Measurements from ENCODE around the gene ANKRD50. TPM values are rescaled to one million over a fixed set of nuclear protein-coding genes. Genes with fewer than 3 reads are reported as not detected.

ANKRD50 gene
- total and polyA plus RNA-seq, 9 donors: 38.0 to 75.7 (median 64.7) TPM

GRCh38 chr4:124740501-124740900 lies 28.0 kb upstream of the ANKRD50 start:
- Histone ChIP-seq H3K36me3 (ENCODE audit: control insufficient read depth, insufficient read depth, low read length) (no peaks in the 10 kb centered on the region), H3K9me3 (replicated peaks; ENCODE audit: control insufficient read depth, low read depth, low read length) (no peaks in the 10 kb centered on the region), H3K27me3 (ENCODE audit: control insufficient read depth, insufficient read depth, low read length) (no peaks in the 10 kb centered on the region), H3K27ac (ENCODE audit: low read length) (no peak overlapping the region), H3K4me3 (ENCODE audit: low read length) (no peak overlapping the region), H3K4me1 (ENCODE audit: control insufficient read depth, insufficient read depth, low read length) (no peaks in the 10 kb centered on the region)
- no CpG with 5 or more reads among the region's 1 CpG for WGBS (ENCODE audit: insufficient coverage)
- no peak for DNase-seq

- H3K4me1 ChIP-seq (ENCODE audit: control insufficient read depth, insufficient read depth, low read length): no peaks in the 10 kb centered on the region
- DNase-seq: no peak
- no peak overlapping the region for H3K4me3 ChIP-seq (ENCODE audit: low read length)
- no peaks in the 10 kb centered on the region for H3K36me3 ChIP-seq (ENCODE audit: control insufficient read depth, insufficient read depth, low read length)
- H3K27ac ChIP-seq (ENCODE audit: low read length): no peak overlapping the region
- no peaks in the 10 kb centered on the region for H3K9me3 ChIP-seq (replicated peaks; ENCODE audit: control insufficient read depth, low read depth, low read length)
- no peaks in the 10 kb centered on the region for H3K27me3 ChIP-seq (ENCODE audit: control insufficient read depth, insufficient read depth, low read length)
Measured at GRCh38 chr4:124738994-124739393, 26.5 kb upstream of the ANKRD50 start.

GRCh38 chr4:124737619-124738018 lies 25.1 kb upstream of the ANKRD50 start:
- WGBS (ENCODE audit: insufficient coverage): no CpG with 5 or more reads among the region's 2 CpGs
- H3K9me3 ChIP-seq (replicated peaks; ENCODE audit: control insufficient read depth, low read depth, low read length): no peaks in the 10 kb centered on the region
- H3K4me3 ChIP-seq (ENCODE audit: low read length): no peak overlapping the region
- H3K27ac ChIP-seq (ENCODE audit: low read length): no peak overlapping the region
- no peaks in the 10 kb centered on the region for H3K36me3 ChIP-seq (ENCODE audit: control insufficient read depth, insufficient read depth, low read length)
- DNase-seq: no peak
- H3K27me3 ChIP-seq (ENCODE audit: control insufficient read depth, insufficient read depth, low read length): no peaks in the 10 kb centered on the region
- no peaks in the 10 kb centered on the region for H3K4me1 ChIP-seq (ENCODE audit: control insufficient read depth, insufficient read depth, low read length)

- no peak overlapping the region for H3K4me3 ChIP-seq (ENCODE audit: low read length)
- H3K36me3 ChIP-seq (ENCODE audit: control insufficient read depth, insufficient read depth, low read length): no peaks in the 10 kb centered on the region
- H3K4me1 ChIP-seq (ENCODE audit: control insufficient read depth, insufficient read depth, low read length): no peaks in the 10 kb centered on the region
- DNase-seq: no peak
- H3K27me3 ChIP-seq (ENCODE audit: control insufficient read depth, insufficient read depth, low read length): no peaks in the 10 kb centered on the region
- H3K27ac ChIP-seq (ENCODE audit: low read length): no peak overlapping the region
- H3K9me3 ChIP-seq (replicated peaks; ENCODE audit: control insufficient read depth, low read depth, low read length): no peaks in the 10 kb centered on the region
- WGBS (ENCODE audit: insufficient coverage): no CpG with 5 or more reads among the region's 1 CpG
Measured at GRCh38 chr4:124736526-124736925, 24.0 kb upstream of the ANKRD50 start.

DNA sequence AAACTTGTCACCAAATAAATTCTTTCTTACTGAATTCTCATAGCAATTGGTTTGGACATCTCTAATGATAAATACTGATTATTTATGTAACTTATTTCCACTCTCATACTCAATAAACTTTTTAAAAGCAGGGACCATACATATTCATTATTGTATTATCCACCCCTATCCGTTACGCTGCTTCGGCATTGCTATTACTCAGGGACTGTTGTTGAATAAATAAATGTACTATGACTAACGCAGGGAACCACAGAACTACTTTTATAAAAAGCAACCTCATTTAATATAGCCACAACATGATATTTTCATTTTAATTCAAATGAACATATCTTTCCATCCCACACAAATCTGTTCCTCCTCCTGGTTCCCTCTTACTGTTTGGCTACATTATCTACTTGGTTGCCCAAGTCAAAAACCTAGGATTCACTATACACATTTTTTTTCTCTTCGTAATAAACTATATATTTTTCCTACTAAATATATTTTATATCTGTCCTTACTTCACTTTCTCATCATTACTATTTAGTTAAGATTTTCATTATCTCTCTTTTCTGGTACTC lies 14.9 kb upstream of the ANKRD50 start:
- no CpG with 5 or more reads among the region's 5 CpGs for WGBS (ENCODE audit: insufficient coverage)
- no peaks in the 10 kb centered on the region for H3K9me3 ChIP-seq (replicated peaks; ENCODE audit: control insufficient read depth, low read depth, low read length)
- H3K27ac ChIP-seq (ENCODE audit: low read length): no peak overlapping the region
- no peak for DNase-seq
- H3K4me3 ChIP-seq (ENCODE audit: low read length): no peak overlapping the region
- no peaks in the 10 kb centered on the region for H3K4me1 ChIP-seq (ENCODE audit: control insufficient read depth, insufficient read depth, low read length)
- no peaks in the 10 kb centered on the region for H3K27me3 ChIP-seq (ENCODE audit: control insufficient read depth, insufficient read depth, low read length)
- H3K36me3 ChIP-seq (ENCODE audit: control insufficient read depth, insufficient read depth, low read length): no peaks in the 10 kb centered on the region

GRCh38 chr4:124726269-124726668 lies 13.7 kb upstream of the ANKRD50 start:
- DNase-seq: no peak
- H3K4me1 ChIP-seq (ENCODE audit: control insufficient read depth, insufficient read depth, low read length): no peaks in the 10 kb centered on the region
- no peaks in the 10 kb centered on the region for H3K27me3 ChIP-seq (ENCODE audit: control insufficient read depth, insufficient read depth, low read length)
- no CpG with 5 or more reads among the region's 3 CpGs for WGBS (ENCODE audit: insufficient coverage)
- no peaks in the 10 kb centered on the region for H3K36me3 ChIP-seq (ENCODE audit: control insufficient read depth, insufficient read depth, low read length)
- H3K9me3 ChIP-seq (replicated peaks; ENCODE audit: control insufficient read depth, low read depth, low read length): no peaks in the 10 kb centered on the region
- H3K27ac ChIP-seq (ENCODE audit: low read length): no peak overlapping the region
- no peak overlapping the region for H3K4me3 ChIP-seq (ENCODE audit: low read length)

- H3K27ac ChIP-seq (ENCODE audit: low read length): no peak overlapping the region
- no peak overlapping the region for H3K4me3 ChIP-seq (ENCODE audit: low read length)
- no peaks in the 10 kb centered on the region for H3K9me3 ChIP-seq (replicated peaks; ENCODE audit: control insufficient read depth, low read depth, low read length)
- H3K27me3 ChIP-seq (ENCODE audit: control insufficient read depth, insufficient read depth, low read length): no peaks in the 10 kb centered on the region
- no peaks in the 10 kb centered on the region for H3K36me3 ChIP-seq (ENCODE audit: control insufficient read depth, insufficient read depth, low read length)
- H3K4me1 ChIP-seq (ENCODE audit: control insufficient read depth, insufficient read depth, low read length): no peaks in the 10 kb centered on the region
- no peak for DNase-seq
Measured at GRCh38 chr4:124722071-124722470, 9.5 kb upstream of the ANKRD50 start.

DNA sequence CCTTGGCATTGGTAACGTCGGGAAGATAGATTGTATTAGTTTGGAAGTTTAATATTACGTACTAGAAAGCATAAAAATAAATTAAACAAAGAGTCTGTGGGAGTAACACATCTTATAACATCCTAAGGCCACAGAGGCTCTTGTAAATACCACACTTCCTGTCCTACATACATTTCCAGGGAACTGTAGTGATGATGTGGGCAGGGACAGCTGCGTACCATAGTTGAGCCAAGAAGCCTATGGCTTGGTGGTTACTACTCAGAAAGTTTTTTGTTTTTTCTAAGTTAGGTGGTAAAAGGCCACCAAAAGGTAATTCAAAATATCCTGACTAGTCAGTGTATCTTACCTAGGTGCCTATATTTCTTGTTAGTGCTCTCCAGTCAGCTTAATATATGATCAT lies 4.6 kb upstream of the ANKRD50 start:
- Histone ChIP-seq H3K27ac (ENCODE audit: low read length) (no peak overlapping the region), H3K4me1 (ENCODE audit: control insufficient read depth, insufficient read depth, low read length) (peaks cover 2% of the 10 kb centered on the region), H3K4me3 (ENCODE audit: low read length) (no peak overlapping the region), H3K36me3 (ENCODE audit: control insufficient read depth, insufficient read depth, low read length) (no peaks in the 10 kb centered on the region), H3K9me3 (replicated peaks; ENCODE audit: control insufficient read depth, low read depth, low read length) (no peaks in the 10 kb centered on the region), H3K27me3 (ENCODE audit: control insufficient read depth, insufficient read depth, low read length) (no peaks in the 10 kb centered on the region)
- no CpG with 5 or more reads among the region's 4 CpGs for WGBS (ENCODE audit: insufficient coverage)
- DNase-seq: no peak

DNA sequence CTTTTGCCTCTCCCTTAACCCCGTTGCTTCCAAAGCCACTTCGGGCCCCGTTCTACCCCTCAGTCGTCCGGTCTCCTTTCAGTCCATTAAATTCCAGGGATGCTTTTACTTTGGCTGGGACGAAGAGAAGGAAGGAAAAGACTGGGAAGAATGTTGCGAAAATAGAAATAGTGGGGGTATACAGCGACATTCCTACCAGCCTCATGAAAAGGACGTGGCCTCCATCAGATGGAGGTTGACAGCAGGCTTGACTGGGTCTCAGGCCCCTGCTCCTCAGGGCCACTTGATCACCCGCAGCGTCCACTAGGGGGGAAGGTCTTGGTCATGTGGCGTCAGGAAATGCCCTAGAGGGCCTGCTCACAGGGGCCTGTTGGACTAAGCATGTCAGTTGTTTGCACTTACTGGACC lies 657 bp upstream of the ANKRD50 start:
- peaks cover 8% of the 10 kb centered on the region for H3K4me1 ChIP-seq (ENCODE audit: control insufficient read depth, insufficient read depth, low read length)
- no peaks in the 10 kb centered on the region for H3K9me3 ChIP-seq (replicated peaks; ENCODE audit: control insufficient read depth, low read depth, low read length)
- peak overlapping the region; percentile 92 for H3K4me3 ChIP-seq (ENCODE audit: low read length)
- H3K36me3 ChIP-seq (ENCODE audit: control insufficient read depth, insufficient read depth, low read length): peaks cover 3% of the 10 kb centered on the region
- peak overlapping the region; percentile 99 for H3K27ac ChIP-seq (ENCODE audit: low read length)
- WGBS (ENCODE audit: insufficient coverage): 0% methylated on average over 6 of the region's 12 CpGs
- no peaks in the 10 kb centered on the region for H3K27me3 ChIP-seq (ENCODE audit: control insufficient read depth, insufficient read depth, low read length)
- peak; percentile 89 for DNase-seq

DNA sequence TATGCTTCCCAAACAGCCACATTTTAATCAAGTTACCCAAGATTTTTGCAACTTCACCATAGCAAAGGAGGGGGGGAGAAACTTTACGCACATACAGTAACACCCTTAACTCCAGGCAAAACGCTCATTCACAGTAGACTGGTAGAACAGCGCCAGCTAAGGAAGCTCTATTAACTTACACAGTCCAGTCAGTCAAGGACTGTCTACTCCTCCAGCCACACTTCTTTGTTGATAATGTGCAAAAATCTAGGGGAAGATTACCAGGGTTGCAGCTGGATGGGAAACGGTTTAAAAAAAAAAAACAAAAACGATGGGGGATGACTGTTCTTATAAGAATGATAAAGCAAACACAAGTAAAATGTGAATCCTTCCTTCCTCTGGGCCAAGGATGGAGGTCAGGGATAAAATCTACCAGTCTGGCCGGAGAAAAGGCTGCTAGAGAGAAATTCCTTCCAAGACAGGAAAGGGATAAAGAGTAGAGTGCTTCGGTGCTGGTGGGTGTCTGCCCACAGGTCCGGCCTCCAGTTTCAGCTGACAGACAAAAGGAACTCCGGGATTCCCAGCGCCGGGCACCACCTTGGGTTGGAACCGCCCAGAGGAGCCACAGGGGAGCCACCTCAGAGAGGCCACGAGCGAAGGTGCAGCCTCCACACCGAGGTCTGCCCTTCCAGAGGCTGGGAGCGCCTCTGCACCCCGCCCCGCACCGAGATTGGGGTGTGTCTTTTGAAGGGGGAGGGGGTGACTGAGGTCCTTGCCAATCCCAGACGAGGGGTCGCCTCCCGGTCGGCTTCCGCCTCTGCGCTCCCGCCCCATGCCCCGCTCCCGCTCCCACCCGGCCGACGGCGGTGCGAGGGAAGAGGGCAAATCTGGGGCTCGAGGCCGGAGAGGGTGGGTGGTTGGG lies 811 bp downstream of the ANKRD50 start:
- WGBS (ENCODE audit: insufficient coverage): under 1% methylated on average over 28 of the region's 35 CpGs
- DNase-seq: peak; percentile 91
- Histone ChIP-seq H3K4me1 (ENCODE audit: control insufficient read depth, insufficient read depth, low read length) (peaks cover 8% of the 10 kb centered on the region), H3K27me3 (ENCODE audit: control insufficient read depth, insufficient read depth, low read length) (no peaks in the 10 kb centered on the region), H3K27ac (ENCODE audit: low read length) (peak overlapping the region; percentile 98), H3K4me3 (ENCODE audit: low read length) (peak overlapping the region; percentile 92), H3K9me3 (replicated peaks; ENCODE audit: control insufficient read depth, low read depth, low read length) (no peaks in the 10 kb centered on the region), H3K36me3 (ENCODE audit: control insufficient read depth, insufficient read depth, low read length) (peaks cover 3% of the 10 kb centered on the region)
